Activated T-helper 2 cell treated with anti-CD3 and anti-CD28 coated beads, Interferon-gamma antibody, Interleukin-2, Interleukin-4, amounts not matched to agents 10 μg/mL and 5 μg/mL and 100 μg/mL, durations not matched to agents 14 hours and 24 hours and 36 hours (primary cell): ENCODE results near the gene C15orf39. TPM values are rescaled to one million over a fixed set of nuclear protein-coding genes. Genes with fewer than 3 reads are reported as not detected.

Experiments used
- DNase-seq: peaks from one replicate; pipeline ENCODE4 v3.0.0; 2021; ENCODE audit warnings: low spot score
- H3K27ac Mint-ChIP-seq: one replicate; pipeline ENCODE4 v1.8.0; 2021; ENCODE audit warnings: mixed read lengths
- H3K27me3 Mint-ChIP-seq: one replicate; pipeline ENCODE4 v1.8.0; 2021; ENCODE audit warnings: low read depth, mixed read lengths
- H3K36me3 Mint-ChIP-seq: one replicate; pipeline ENCODE4 v1.8.0; 2021; ENCODE audit warnings: low read depth, mixed read lengths
- H3K4me1 Mint-ChIP-seq: one replicate; pipeline ENCODE4 v1.8.0; 2021; ENCODE audit warnings: low read depth, mixed read lengths
- H3K4me3 Mint-ChIP-seq: one replicate; pipeline ENCODE4 v1.8.0; 2021; ENCODE audit warnings: low read depth, mild to moderate bottlenecking, moderate library complexity, mixed read lengths
- H3K9me3 Mint-ChIP-seq: one replicate; pipeline ENCODE4 v1.8.0; 2021; ENCODE audit warnings: mixed read lengths
- intact Hi-C: fragments of 100-400 bp; cut with micrococcal nuclease; formaldehyde crosslinking; loops from one replicate; pipeline ENCODE4 v1.15.1; 2023
- total RNA-seq: library from RNA; stranded (reverse); gene quantifications from 2 replicates; pipeline ENCODE4 v1.2.3, GENCODE V29; 2022

Gene C15orf39
- total RNA-seq, 1 donor from 2014 or later: 63.5 TPM

- no peak for DNase-seq
- intact Hi-C loops: no loop called here
- Mint-ChIP-seq H3K27me3 (peaks cover 25% of the 10 kb centered on the region), H3K9me3 (no peaks in the 10 kb centered on the region), H3K4me3 (peak overlapping the region; percentile 26), H3K27ac (no peak overlapping the region), H3K36me3 (no peaks in the 10 kb centered on the region), H3K4me1 (peaks cover 32% of the 10 kb centered on the region)
Observed at GRCh38 chr15:75178171-75178937, 23.3 kb upstream of the C15orf39 start.

GRCh38 chr15:75178938-75179745 is 22.5 kb upstream of the C15orf39 start:
- Mint-ChIP-seq H3K27me3 (peaks cover 25% of the 10 kb centered on the region), H3K27ac (no peak overlapping the region), H3K9me3 (no peaks in the 10 kb centered on the region), H3K4me3 (peak overlapping the region; percentile 23), H3K36me3 (no peaks in the 10 kb centered on the region), H3K4me1 (peaks cover 30% of the 10 kb centered on the region)
- intact Hi-C loops: no loop called here
- no peak for DNase-seq

- Mint-ChIP-seq H3K4me1 (peaks cover 30% of the 10 kb centered on the region), H3K27ac (no peak overlapping the region), H3K27me3 (peaks cover 25% of the 10 kb centered on the region), H3K4me3 (no peak overlapping the region), H3K36me3 (no peaks in the 10 kb centered on the region), H3K9me3 (no peaks in the 10 kb centered on the region)
- no peak for DNase-seq
- intact Hi-C loops: no loop called here
Observed at GRCh38 chr15:75179746-75180140, 21.9 kb upstream of the C15orf39 start.

- Mint-ChIP-seq H3K27ac (no peak overlapping the region), H3K36me3 (no peaks in the 10 kb centered on the region), H3K27me3 (peaks cover 25% of the 10 kb centered on the region), H3K4me3 (no peak overlapping the region), H3K4me1 (peaks cover 32% of the 10 kb centered on the region), H3K9me3 (no peaks in the 10 kb centered on the region)
- intact Hi-C loops: no loop called here
- no peak for DNase-seq
Observed at GRCh38 chr15:75181780-75182179, 19.9 kb upstream of the C15orf39 start.

- DNase-seq: no peak
- H3K27ac Mint-ChIP-seq: no peak overlapping the region
- H3K4me3 Mint-ChIP-seq: no peak overlapping the region
- peaks cover 25% of the 10 kb centered on the region for H3K27me3 Mint-ChIP-seq
- H3K36me3 Mint-ChIP-seq: no peaks in the 10 kb centered on the region
- H3K9me3 Mint-ChIP-seq: no peaks in the 10 kb centered on the region
- H3K4me1 Mint-ChIP-seq: peaks cover 27% of the 10 kb centered on the region
- intact Hi-C loops: no loop called here
Observed at GRCh38 chr15:75182187-75183131, 19.2 kb upstream of the C15orf39 start.

- Mint-ChIP-seq H3K27me3 (peaks cover 9% of the 10 kb centered on the region), H3K27ac (no peak overlapping the region), H3K9me3 (no peaks in the 10 kb centered on the region), H3K4me1 (peaks cover 14% of the 10 kb centered on the region), H3K4me3 (no peak overlapping the region), H3K36me3 (no peaks in the 10 kb centered on the region)
- no peak for DNase-seq
- intact Hi-C loops: no loop called here
Observed at GRCh38 chr15:75185271-75186029, 16.2 kb upstream of the C15orf39 start.

- no peak for DNase-seq
- H3K36me3 Mint-ChIP-seq: no peaks in the 10 kb centered on the region
- H3K9me3 Mint-ChIP-seq: no peaks in the 10 kb centered on the region
- H3K4me1 Mint-ChIP-seq: peaks cover 12% of the 10 kb centered on the region
- H3K27me3 Mint-ChIP-seq: peaks cover 3% of the 10 kb centered on the region
- H3K4me3 Mint-ChIP-seq: no peak overlapping the region
- intact Hi-C loops: no loop called here
- no peak overlapping the region for H3K27ac Mint-ChIP-seq
Observed at GRCh38 chr15:75186044-75186443, 15.6 kb upstream of the C15orf39 start.

GRCh38 chr15:75188499-75188898 is 13.2 kb upstream of the C15orf39 start:
- H3K4me3 Mint-ChIP-seq: no peak overlapping the region

GRCh38 chr15:75191235-75191634 is 10.4 kb upstream of the C15orf39 start:
- Mint-ChIP-seq H3K36me3 (no peaks in the 10 kb centered on the region), H3K27me3 (no peaks in the 10 kb centered on the region), H3K27ac (no peak overlapping the region), H3K4me1 (peaks cover 3% of the 10 kb centered on the region), H3K9me3 (no peaks in the 10 kb centered on the region), H3K4me3 (no peak overlapping the region)
- intact Hi-C loops: no loop called here
- DNase-seq: no peak

More at GRCh38 chr15:75188499-75188898, 13.2 kb upstream of the C15orf39 start:
- Mint-ChIP-seq H3K27me3 (no peaks in the 10 kb centered on the region), H3K36me3 (no peaks in the 10 kb centered on the region), H3K9me3 (no peaks in the 10 kb centered on the region), H3K4me1 (peaks cover 5% of the 10 kb centered on the region), H3K27ac (no peak overlapping the region)
- intact Hi-C loops: no loop called here
- DNase-seq: no peak

GRCh38 chr15:75192307-75192706 is 9.4 kb upstream of the C15orf39 start:
- intact Hi-C loops: no loop called here
- Mint-ChIP-seq H3K4me1 (no peaks in the 10 kb centered on the region), H3K27me3 (no peaks in the 10 kb centered on the region), H3K9me3 (no peaks in the 10 kb centered on the region), H3K27ac (no peak overlapping the region), H3K4me3 (no peak overlapping the region), H3K36me3 (no peaks in the 10 kb centered on the region)
- DNase-seq: no peak

- Mint-ChIP-seq H3K4me3 (no peak overlapping the region), H3K36me3 (no peaks in the 10 kb centered on the region), H3K4me1 (peaks cover 6% of the 10 kb centered on the region), H3K27me3 (no peaks in the 10 kb centered on the region), H3K27ac (no peak overlapping the region), H3K9me3 (no peaks in the 10 kb centered on the region)
- intact Hi-C loops: no loop called here
- DNase-seq: no peak
Observed at GRCh38 chr15:75193272-75193671, 8.4 kb upstream of the C15orf39 start.

GRCh38 chr15:75193976-75194375 is 7.7 kb upstream of the C15orf39 start:
- intact Hi-C loops: no loop called here
- Mint-ChIP-seq H3K27me3 (no peaks in the 10 kb centered on the region), H3K4me3 (no peak overlapping the region), H3K4me1 (peaks cover 13% of the 10 kb centered on the region), H3K9me3 (no peaks in the 10 kb centered on the region), H3K36me3 (no peaks in the 10 kb centered on the region), H3K27ac (no peak overlapping the region)
- no peak for DNase-seq
